ENCODE data around the gene SCARF2.
"Not testable (repeated sequence)": the region's sequence is repeated elsewhere in the genome, so short reads cannot be mapped to it uniquely, and the experiment has no call there.

- TF ChIP-seq CTCF, POLR2A (IDR thresholded peaks at IDR 0.05): not testable (repeated sequence)
Observed at GRCh38 chr22:20376281-20376680, 61.3 kb downstream of the SCARF2 start.
